Measurements from ENCODE around the gene TNFRSF12A.

TNFRSF12A gene

DNA sequence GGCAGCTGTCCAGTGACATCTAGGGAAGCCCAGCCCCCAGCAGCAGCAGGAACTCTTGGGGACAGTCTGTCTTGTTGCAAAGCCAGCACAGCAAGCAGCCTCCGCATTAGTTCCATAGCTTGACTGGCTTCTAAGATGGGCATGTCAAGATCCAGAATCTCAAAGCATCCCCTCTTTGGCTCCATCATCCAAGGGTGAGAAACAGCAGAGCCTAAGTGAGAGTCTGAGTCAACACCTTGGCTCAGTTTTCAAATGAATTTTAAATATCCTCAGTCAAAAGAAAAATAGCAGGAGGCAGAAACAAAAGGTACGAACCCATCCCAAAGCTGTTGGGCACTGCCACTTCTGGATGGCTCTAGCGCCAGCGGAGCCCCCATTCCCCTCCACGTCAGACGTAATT is 5.2 kb upstream of the TNFRSF12A start:
- H3K4me3 ChIP-seq (ENCODE audit: low read depth, low read length) = no peak overlapping the region
- TF ChIP-seq, protein P1, sequence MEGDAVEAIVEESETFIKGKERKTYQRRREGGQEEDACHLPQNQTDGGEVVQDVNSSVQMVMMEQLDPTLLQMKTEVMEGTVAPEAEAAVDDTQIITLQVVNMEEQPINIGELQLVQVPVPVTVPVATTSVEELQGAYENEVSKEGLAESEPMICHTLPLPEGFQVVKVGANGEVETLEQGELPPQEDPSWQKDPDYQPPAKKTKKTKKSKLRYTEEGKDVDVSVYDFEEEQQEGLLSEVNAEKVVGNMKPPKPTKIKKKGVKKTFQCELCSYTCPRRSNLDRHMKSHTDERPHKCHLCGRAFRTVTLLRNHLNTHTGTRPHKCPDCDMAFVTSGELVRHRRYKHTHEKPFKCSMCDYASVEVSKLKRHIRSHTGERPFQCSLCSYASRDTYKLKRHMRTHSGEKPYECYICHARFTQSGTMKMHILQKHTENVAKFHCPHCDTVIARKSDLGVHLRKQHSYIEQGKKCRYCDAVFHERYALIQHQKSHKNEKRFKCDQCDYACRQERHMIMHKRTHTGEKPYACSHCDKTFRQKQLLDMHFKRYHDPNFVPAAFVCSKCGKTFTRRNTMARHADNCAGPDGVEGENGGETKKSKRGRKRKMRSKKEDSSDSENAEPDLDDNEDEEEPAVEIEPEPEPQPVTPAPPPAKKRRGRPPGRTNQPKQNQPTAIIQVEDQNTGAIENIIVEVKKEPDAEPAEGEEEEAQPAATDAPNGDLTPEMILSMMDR (conservative IDR thresholded peaks at IDR 0.05; ENCODE audit: low read depth, low read length) = no peak
- no peak for DNase-seq (ENCODE audit: low read depth)

- no peak overlapping the region for H3K4me3 ChIP-seq (ENCODE audit: low read depth, low read length)
- TF ChIP-seq, protein P1 (conservative IDR thresholded peaks at IDR 0.05; ENCODE audit: low read depth, low read length) = no peak
- DNase-seq (ENCODE audit: low read depth) = no peak
Observed at GRCh38 chr16:3015865-3016521, 4.2 kb upstream of the TNFRSF12A start.

- H3K4me3 ChIP-seq (ENCODE audit: low read depth, low read length) = no peak overlapping the region
- no peak for DNase-seq (ENCODE audit: low read depth)
- TF ChIP-seq, protein P1 (conservative IDR thresholded peaks at IDR 0.05; ENCODE audit: low read depth, low read length) = no peak
Observed at GRCh38 chr16:3017344-3017743, 2.8 kb upstream of the TNFRSF12A start.

DNA sequence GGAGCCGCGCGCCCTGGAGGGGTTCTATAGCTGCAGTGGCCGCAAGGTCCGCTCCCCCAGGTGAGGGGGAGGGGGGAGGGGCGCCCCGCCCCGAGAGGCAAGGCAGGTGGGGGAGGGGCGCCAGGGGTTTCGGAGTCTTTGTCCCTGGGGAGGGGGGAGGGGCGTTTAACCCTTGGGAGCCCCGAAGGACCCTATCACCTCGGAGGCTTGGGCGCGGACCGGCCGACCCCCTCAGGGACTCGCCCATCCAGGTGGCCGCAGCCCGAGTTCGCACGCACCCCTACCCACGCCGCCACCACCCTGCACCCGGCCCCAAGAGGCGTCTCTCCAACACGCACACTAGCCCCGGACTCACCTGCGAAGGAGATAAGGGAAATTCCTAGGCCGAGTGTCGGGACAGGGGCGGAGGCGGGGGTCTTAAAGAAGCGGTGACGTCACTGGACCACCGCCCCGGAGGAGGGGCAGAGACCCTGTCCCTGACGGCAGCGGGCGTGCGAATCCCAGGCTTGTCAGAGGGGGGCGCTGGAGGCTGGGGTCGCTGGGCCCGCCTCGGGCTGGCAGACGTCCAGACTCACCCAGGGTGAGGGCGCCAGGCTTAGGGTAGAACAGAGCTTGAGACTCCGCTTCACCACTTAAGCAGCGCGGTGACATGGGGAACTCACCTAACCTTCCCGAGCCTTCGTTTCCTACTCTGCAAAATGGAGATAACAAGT is 2.2 kb upstream of the TNFRSF12A start, which contains the start of gene CLDN6:
Gene CLDN6 (minus strand): TSS at position 390 of the 713 bp plus-strand sequence. CDS start 2,162 bp downstream, outside the sequence.
- peak; percentile 8 for DNase-seq (ENCODE audit: low read depth)
- TF ChIP-seq, protein P1 (conservative IDR thresholded peaks at IDR 0.05; ENCODE audit: low read depth, low read length) = peak; percentile 42
- H3K4me3 ChIP-seq (ENCODE audit: low read depth, low read length) = no peak within 1 kb of the TSS

DNA sequence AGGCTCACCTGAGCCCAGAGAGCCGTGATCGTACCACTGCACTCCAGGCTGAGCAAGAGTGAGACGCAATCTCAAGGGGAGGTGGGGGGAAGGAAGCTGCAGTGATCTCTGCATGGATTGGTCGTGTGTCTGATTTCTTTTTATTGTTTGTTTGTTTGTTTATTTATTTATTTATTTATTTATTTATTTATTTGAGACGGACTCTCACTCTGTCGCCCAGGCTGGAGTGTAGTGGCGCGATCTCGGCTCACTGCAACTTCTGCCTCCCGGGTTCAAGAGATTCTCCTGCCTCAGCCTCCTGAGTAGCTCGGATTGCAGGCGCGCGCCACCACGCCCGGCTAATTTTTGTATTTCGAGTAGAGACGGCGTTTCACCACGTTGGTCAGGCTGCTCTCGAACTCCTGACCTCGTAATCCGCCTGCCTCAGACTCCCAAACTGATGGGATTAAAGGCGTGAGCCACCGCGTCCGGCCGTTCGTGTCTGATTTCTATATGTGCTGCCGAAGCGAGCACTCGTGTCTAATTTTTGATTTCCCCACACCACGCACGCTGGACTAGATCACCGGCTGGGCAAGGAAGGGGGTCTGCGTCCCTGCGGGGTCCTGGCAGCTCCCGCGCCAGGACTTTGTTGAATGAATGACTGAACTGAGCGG is 448 bp upstream of the TNFRSF12A start:
- peak overlapping the region; percentile 31 for H3K4me3 ChIP-seq (ENCODE audit: low read depth, low read length)
- no peak for DNase-seq (ENCODE audit: low read depth)
- TF ChIP-seq, protein P1 (conservative IDR thresholded peaks at IDR 0.05; ENCODE audit: low read depth, low read length) = no peak

DNA sequence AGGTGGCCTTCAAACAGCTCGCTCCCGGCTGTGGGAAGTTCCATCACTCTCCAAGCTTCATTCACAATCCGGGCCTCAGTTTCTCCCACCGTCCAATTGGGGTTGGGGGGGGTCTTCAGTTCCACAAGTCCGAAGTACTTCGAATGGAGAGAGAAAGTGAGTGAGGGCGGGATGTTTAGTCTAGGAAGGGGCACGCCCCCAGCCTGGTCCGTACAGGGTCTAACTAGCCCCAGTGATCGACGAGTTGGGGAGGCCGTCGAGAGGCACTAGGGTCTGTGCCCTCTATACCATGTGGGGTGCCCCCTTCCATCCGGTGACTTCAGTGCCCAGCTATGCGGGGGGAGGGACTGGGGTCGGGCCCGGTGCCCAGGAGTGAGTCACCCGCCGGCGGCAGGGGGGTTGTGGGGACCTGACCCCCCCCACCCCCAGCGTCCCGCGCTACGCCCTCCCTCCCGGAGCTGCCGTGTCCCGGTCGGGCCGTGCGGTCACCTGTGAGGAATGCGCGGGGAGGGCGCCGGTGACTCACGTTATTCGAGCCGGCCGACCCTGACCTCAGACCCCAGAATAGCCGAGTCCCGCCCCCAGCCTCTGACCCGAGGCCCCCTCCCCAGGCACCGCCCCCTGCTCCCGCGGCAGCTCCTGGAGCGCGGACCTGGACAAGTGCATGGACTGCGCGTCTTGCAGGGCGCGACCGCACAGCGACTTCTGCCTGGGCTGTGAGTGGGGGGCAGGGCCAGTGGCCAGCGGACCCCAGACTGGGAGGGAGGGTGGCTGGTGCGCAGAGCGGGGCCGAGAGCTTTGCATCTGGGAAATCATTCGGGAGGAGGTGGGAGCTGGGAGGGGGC is 658 bp downstream of the TNFRSF12A start:
- TF ChIP-seq, protein P1 (conservative IDR thresholded peaks at IDR 0.05; ENCODE audit: low read depth, low read length) = no peak
- peak; percentile 86 for DNase-seq (ENCODE audit: low read depth)
- H3K4me3 ChIP-seq (ENCODE audit: low read depth, low read length) = peak overlapping the region; percentile 82
